ENCODE results near the gene FBXW7. TPM values are rescaled to one million over a fixed set of nuclear protein-coding genes. Genes with fewer than 3 reads are reported as not detected.
A peak's percentile ranks its signal among the peaks of the same experiment; 100 is the strongest.

The FBXW7 gene
- total and polyA plus RNA-seq, 2 of the 13 experiments (the other 11 are each of a cell fraction or from before 2014, with no cell fraction given) = 5.0 to 40.9 TPM

DNA sequence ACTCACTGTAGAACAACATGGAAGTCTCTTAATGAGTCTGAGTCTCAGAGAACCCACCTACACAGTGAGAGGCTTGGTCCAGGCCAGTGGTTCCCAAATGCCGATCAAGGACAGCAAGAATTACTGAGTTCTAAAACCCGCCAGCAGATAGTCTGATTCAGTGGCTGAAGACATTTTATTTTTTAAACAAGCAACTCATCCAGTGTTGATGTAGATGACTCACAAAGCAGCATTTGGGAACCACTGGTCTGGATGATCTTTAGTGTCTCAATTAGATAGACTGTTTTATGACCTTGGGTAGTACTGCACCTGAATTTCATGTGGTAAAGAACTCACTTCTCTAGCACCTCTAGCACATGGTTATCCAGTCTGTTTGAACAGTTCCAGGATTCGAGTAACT, 193.6 kb downstream of the FBXW7 start:
- DNase-seq (ENCODE audit: low spot score) (peak; percentile 2), FAIRE-seq (no peak), ATAC-seq (no peak)
- no peak overlapping the region for H3K27ac ChIP-seq (ENCODE audit: extremely low read length, insufficient read depth, low read length)
- BruUV-seq (replicated peaks) = no TSS peak
- no peaks in the 10 kb centered on the region for H4K20me1 ChIP-seq (ENCODE audit: insufficient read depth, low read length)
- in situ Hi-C loops (cut with HindIII; ENCODE audit: extremely low pct_ligation_motif_present, low pct_unique_long_range_greater_than_20kb) (no loop called here), intact Hi-C loops (cut with micrococcal nuclease; ENCODE audit: unreplicated experiment) (no loop called here)
- H3K4me3 ChIP-seq (replicated peaks in 1 of 3; ENCODE audit: insufficient read depth in 1 of 3, low read depth in 2 of 3, low read length in 3 of 3) = no peak overlapping the region
- ChIA-PET POLR2A (no interaction called here), CTCF (ENCODE audit: low intra/inter-chr PET ratio, low total read pairs) (no interaction called here)
- no peak for TF ChIP-seq IKZF1 (IDR thresholded peaks at IDR 0.05)
- TF ChIP-seq ATAD3A (CRISPR knock-in tag; IDR thresholded peaks at IDR 0.05) = no peak
- no peak for TF ChIP-seq ZMAT3 (CRISPR knock-in tag; conservative IDR thresholded peaks at IDR 0.05)
- TF ChIP-seq ZNF776 (CRISPR knock-in tag; IDR thresholded peaks at IDR 0.05) = no peak
- TF ChIP-seq GTF3A (CRISPR knock-in tag; conservative IDR thresholded peaks at IDR 0.05) = no peak
- TF ChIP-seq GATA4 (IDR thresholded peaks at IDR 0.05; ENCODE audit: borderline replicate concordance, low read depth) = no peak
- TF ChIP-seq SKI (IDR thresholded peaks at IDR 0.05; ENCODE audit: partially characterized antibody) = no peak
- no peak for TF ChIP-seq SSRP1 (CRISPR knock-in tag; IDR thresholded peaks at IDR 0.05)
- TF ChIP-seq HNF4G (IDR thresholded peaks at IDR 0.05; ENCODE audit: borderline replicate concordance, low read depth, low read length) = no peak
- no peak for TF ChIP-seq HNF4G (CRISPR knock-in tag; IDR thresholded peaks at IDR 0.05; ENCODE audit: borderline replicate concordance, low read depth)
- TF ChIP-seq, protein P1, sequence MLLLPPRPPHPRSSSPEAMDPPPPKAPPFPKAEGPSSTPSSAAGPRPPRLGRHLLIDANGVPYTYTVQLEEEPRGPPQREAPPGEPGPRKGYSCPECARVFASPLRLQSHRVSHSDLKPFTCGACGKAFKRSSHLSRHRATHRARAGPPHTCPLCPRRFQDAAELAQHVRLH (CRISPR knock-in tag; IDR thresholded peaks at IDR 0.05; ENCODE audit: borderline replicate concordance, low read depth) = no peak
- TF ChIP-seq, protein P2, sequence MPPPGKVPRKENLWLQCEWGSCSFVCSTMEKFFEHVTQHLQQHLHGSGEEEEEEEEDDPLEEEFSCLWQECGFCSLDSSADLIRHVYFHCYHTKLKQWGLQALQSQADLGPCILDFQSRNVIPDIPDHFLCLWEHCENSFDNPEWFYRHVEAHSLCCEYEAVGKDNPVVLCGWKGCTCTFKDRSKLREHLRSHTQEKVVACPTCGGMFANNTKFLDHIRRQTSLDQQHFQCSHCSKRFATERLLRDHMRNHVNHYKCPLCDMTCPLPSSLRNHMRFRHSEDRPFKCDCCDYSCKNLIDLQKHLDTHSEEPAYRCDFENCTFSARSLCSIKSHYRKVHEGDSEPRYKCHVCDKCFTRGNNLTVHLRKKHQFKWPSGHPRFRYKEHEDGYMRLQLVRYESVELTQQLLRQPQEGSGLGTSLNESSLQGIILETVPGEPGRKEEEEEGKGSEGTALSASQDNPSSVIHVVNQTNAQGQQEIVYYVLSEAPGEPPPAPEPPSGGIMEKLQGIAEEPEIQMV (CRISPR knock-in tag; IDR thresholded peaks at IDR 0.05; ENCODE audit: low read depth) = no peak
- WGBS (ENCODE audit: low lambda C conversion rate) = 97% methylated on average over 2 of the region's 3 CpGs
- peaks cover 0 to 7% of the 10 kb centered on the region in 2 experiments; a peak in 1 of 5 replicates for H3K36me3 ChIP-seq (replicated peaks in 1 of 2; ENCODE audit: control insufficient read depth in 1 of 2, insufficient read depth in 2 of 2, low read length in 2 of 2)
- H3K79me2 ChIP-seq (ENCODE audit: insufficient read depth, low read length) = no peaks in the 10 kb centered on the region
- no peaks in the 10 kb centered on the region for H3K4me1 ChIP-seq (ENCODE audit: insufficient read depth, low read length)
- H3K9me3 ChIP-seq (ENCODE audit: low read length) = no peaks in the 10 kb centered on the region
- H3K9ac ChIP-seq (ENCODE audit: insufficient read depth, low read depth, low read length) = no peak overlapping the region
- H3K27me3 ChIP-seq (ENCODE audit: control insufficient read depth in 1 of 2, insufficient read depth in 2 of 2, low read length in 2 of 2) = no peaks in the 10 kb centered on the region
- no peak overlapping the region for H2AFZ ChIP-seq (ENCODE audit: low read length)
- H3K4me2 ChIP-seq (ENCODE audit: low read depth, low read length) = no peak overlapping the region

Measured in HepG2 (cell line).